ENCODE measurements around the gene STARD13.

Gene STARD13

GRCh38 chr13:33258808-33259193 is 26.8 kb downstream of the STARD13 start:
- Histone ChIP-seq H3K4me3 (ENCODE audit: insufficient read depth, low read depth, low read length) (no peak overlapping the region), H3K27me3 (ENCODE audit: control insufficient read depth, insufficient read depth, low read length, poor library complexity, severe bottlenecking) (no peaks in the 10 kb centered on the region), H3K4me1 (ENCODE audit: control insufficient read depth, insufficient read depth, low read length) (no peaks in the 10 kb centered on the region), H3K36me3 (ENCODE audit: control insufficient read depth, insufficient read depth, low read length) (no peaks in the 10 kb centered on the region), H3K27ac (ENCODE audit: insufficient read depth, low read depth, low read length, poor library complexity, severe bottlenecking) (no peak overlapping the region), H3K9me3 (ENCODE audit: control insufficient read depth, low read length) (no peaks in the 10 kb centered on the region)

DNA sequence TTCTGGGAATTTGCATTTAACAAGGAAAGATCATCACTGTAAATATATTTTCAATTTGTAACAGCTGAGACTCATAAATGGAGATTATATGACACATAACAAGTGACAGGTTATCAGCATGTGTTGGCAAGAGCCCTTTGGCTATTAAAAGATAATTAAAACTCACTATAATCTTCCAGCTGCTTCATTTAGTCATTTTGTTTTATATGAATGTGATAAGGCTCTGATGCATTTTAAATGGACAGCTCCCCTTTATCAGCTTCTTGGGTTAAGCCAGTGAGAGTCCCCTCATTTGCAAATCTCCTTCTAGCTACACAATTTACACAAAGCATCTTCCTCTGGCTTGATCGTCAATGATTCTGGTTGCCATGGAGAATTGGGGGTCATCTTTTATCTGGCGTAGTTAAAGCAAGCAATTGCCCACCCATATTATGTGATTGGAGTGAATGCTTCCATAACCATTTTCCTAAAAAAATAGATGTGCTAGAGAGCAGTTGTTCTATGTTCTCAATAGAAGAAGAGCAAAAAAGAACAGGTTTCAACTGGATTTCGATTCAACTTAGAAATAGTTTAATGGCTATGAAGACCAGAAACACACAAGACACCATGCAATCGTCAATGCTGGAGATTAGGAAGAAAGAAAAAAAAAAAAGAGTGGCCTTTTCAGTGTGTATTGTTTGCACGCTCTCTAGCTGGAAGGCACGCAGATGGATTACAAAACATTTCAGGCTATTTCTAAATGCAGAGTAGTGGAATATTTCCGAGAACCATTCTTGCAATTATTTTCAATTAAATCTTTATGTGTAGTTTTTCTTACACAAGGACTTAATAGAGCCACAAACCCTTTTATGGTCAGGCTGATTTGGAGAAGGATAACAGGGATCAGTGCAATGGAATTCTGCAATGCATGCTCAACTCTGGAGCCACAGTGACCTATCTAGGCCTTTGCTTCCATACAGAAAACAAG is 27.4 kb downstream of the STARD13 start:
- H3K36me3 ChIP-seq (ENCODE audit: control insufficient read depth, insufficient read depth, low read length), result no peaks in the 10 kb centered on the region
- H3K4me3 ChIP-seq (ENCODE audit: insufficient read depth, low read depth, low read length), result no peak overlapping the region
- WGBS, 2 experiments, result 92 to 100% methylated on average over 4 to 7 of the region's 7 CpGs
- no peak overlapping the region for H3K27ac ChIP-seq (ENCODE audit: insufficient read depth, low read depth, low read length, poor library complexity, severe bottlenecking)
- no peaks in the 10 kb centered on the region for H3K27me3 ChIP-seq (ENCODE audit: control insufficient read depth, insufficient read depth, low read length, poor library complexity, severe bottlenecking)
- H3K9me3 ChIP-seq (ENCODE audit: control insufficient read depth, low read length), result no peaks in the 10 kb centered on the region
- H3K4me1 ChIP-seq (ENCODE audit: control insufficient read depth, insufficient read depth, low read length), result no peaks in the 10 kb centered on the region

- no peaks in the 10 kb centered on the region for H3K27me3 ChIP-seq (ENCODE audit: control insufficient read depth, insufficient read depth, low read length, poor library complexity, severe bottlenecking)
- no peaks in the 10 kb centered on the region for H3K9me3 ChIP-seq (ENCODE audit: control insufficient read depth, low read length)
- H3K36me3 ChIP-seq (ENCODE audit: control insufficient read depth, insufficient read depth, low read length), result no peaks in the 10 kb centered on the region
- H3K4me3 ChIP-seq (ENCODE audit: insufficient read depth, low read depth, low read length), result no peak overlapping the region
- H3K4me1 ChIP-seq (ENCODE audit: control insufficient read depth, insufficient read depth, low read length), result no peaks in the 10 kb centered on the region
- 77 to 94% methylated on average over 3 of the region's 3 CpGs for WGBS, 2 experiments
- no peak overlapping the region for H3K27ac ChIP-seq (ENCODE audit: insufficient read depth, low read depth, low read length, poor library complexity, severe bottlenecking)
Observed at GRCh38 chr13:33256148-33256840, 29.3 kb downstream of the STARD13 start.

DNA sequence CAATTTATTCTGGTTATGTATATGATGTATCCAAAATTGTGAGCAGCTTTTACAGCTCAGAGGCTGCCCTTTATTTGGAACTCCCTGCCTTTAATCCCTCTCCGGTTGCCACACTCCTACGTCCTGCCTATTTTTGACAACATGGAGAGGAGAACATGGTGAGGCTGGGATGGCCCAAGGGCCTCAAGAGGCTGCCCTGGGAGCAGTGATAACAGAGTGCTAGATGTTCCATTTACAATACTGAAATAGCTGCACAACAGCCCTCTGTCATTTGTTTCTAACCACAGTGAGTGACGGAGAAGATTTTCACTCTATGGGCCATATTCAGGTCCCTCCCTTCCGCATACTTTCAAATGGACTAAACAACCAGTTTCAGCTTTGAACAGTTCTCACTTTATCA is 33.4 kb downstream of the STARD13 start:
- H3K9me3 ChIP-seq (ENCODE audit: control insufficient read depth, low read length), result no peaks in the 10 kb centered on the region
- H3K27ac ChIP-seq (ENCODE audit: insufficient read depth, low read depth, low read length, poor library complexity, severe bottlenecking), result no peak overlapping the region
- H3K36me3 ChIP-seq (ENCODE audit: control insufficient read depth, insufficient read depth, low read length), result no peaks in the 10 kb centered on the region
- 91 to 96% methylated on average over 4 of the region's 4 CpGs for WGBS, 2 experiments
- no peaks in the 10 kb centered on the region for H3K27me3 ChIP-seq (ENCODE audit: control insufficient read depth, insufficient read depth, low read length, poor library complexity, severe bottlenecking)
- H3K4me1 ChIP-seq (ENCODE audit: control insufficient read depth, insufficient read depth, low read length), result no peaks in the 10 kb centered on the region
- no peak overlapping the region for H3K4me3 ChIP-seq (ENCODE audit: insufficient read depth, low read depth, low read length)

- Histone ChIP-seq H3K36me3 (ENCODE audit: control insufficient read depth, insufficient read depth, low read length) (no peaks in the 10 kb centered on the region), H3K4me3 (ENCODE audit: insufficient read depth, low read depth, low read length) (no peak overlapping the region), H3K27me3 (ENCODE audit: control insufficient read depth, insufficient read depth, low read length, poor library complexity, severe bottlenecking) (no peaks in the 10 kb centered on the region), H3K27ac (ENCODE audit: insufficient read depth, low read depth, low read length, poor library complexity, severe bottlenecking) (no peak overlapping the region), H3K9me3 (ENCODE audit: control insufficient read depth, low read length) (no peaks in the 10 kb centered on the region), H3K4me1 (ENCODE audit: control insufficient read depth, insufficient read depth, low read length) (no peaks in the 10 kb centered on the region)
- WGBS, 2 experiments, result 74 to 86% methylated on average over 2 of the region's 2 CpGs
Observed at GRCh38 chr13:33251131-33251661, 34.4 kb downstream of the STARD13 start.

DNA sequence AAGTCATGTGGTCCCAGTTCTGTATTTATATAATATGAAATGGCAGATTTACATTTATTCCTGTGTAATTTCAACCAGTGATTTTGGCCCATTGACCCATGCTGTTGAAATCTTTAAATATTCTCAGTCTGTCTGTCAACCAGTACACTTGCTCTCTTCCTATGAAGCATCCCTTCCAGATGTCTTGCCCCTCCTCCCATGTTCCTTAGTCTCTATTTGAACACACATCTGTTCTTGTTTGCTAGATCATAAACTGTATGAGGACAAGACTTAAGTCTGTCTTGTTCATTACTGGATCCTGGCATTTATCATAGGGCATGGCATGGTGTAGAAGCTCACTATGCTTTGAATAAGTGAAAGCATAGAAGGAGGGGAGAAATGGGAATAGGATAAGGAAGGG is 34.9 kb downstream of the STARD13 start:
- Histone ChIP-seq H3K36me3 (ENCODE audit: control insufficient read depth, insufficient read depth, low read length) (no peaks in the 10 kb centered on the region), H3K27me3 (ENCODE audit: control insufficient read depth, insufficient read depth, low read length, poor library complexity, severe bottlenecking) (no peaks in the 10 kb centered on the region), H3K27ac (ENCODE audit: insufficient read depth, low read depth, low read length, poor library complexity, severe bottlenecking) (no peak overlapping the region), H3K4me1 (ENCODE audit: control insufficient read depth, insufficient read depth, low read length) (no peaks in the 10 kb centered on the region), H3K4me3 (ENCODE audit: insufficient read depth, low read depth, low read length) (no peak overlapping the region), H3K9me3 (ENCODE audit: control insufficient read depth, low read length) (no peaks in the 10 kb centered on the region)

DNA sequence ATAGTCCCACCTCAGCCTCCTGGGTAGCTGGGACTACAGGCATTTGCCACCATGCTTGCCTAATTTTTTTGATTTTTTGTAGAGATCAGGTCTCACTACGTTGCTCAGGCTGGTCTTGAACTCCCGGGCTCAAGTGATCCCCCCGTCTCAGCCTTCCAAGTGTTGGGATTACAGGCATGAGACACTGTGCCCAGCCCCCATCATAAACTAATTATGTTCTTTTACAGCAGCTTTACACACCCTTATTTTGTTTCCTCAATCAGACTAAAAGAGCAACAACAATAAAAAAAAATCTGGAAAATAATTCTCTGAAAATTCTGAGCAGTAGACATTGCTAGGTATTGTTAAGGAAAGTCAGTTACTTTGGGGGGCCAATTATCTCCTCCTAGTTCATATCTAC is 35.7 kb downstream of the STARD13 start:
- H3K27me3 ChIP-seq (ENCODE audit: control insufficient read depth, insufficient read depth, low read length, poor library complexity, severe bottlenecking), result no peaks in the 10 kb centered on the region
- H3K9me3 ChIP-seq (ENCODE audit: control insufficient read depth, low read length), result no peaks in the 10 kb centered on the region
- H3K36me3 ChIP-seq (ENCODE audit: control insufficient read depth, insufficient read depth, low read length), result no peaks in the 10 kb centered on the region
- H3K4me1 ChIP-seq (ENCODE audit: control insufficient read depth, insufficient read depth, low read length), result no peaks in the 10 kb centered on the region
- H3K27ac ChIP-seq (ENCODE audit: insufficient read depth, low read depth, low read length, poor library complexity, severe bottlenecking), result no peak overlapping the region
- 91 to 94% methylated on average over 3 of the region's 3 CpGs for WGBS, 2 experiments
- H3K4me3 ChIP-seq (ENCODE audit: insufficient read depth, low read depth, low read length), result no peak overlapping the region

DNA sequence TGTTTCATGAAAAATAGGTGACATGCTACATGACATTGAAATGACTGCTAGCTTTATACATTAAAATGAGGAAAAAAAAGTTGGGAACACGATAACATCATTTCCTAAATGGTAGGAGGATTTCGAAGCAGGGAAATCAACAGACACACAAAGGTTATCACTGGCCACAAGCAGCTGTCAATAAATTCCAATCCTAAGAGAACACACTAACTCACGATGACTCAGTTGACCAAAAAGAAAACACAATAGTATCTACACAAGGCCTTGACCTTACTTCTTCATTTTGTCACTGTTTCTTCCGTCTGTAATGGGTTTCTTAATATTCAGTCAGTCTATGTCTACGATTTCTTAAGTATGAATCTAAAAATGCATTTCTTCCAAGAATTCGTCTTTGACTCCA is 36.5 kb downstream of the STARD13 start:
- no peaks in the 10 kb centered on the region for H3K9me3 ChIP-seq (ENCODE audit: control insufficient read depth, low read length)
- no peak overlapping the region for H3K4me3 ChIP-seq (ENCODE audit: insufficient read depth, low read depth, low read length)
- no peaks in the 10 kb centered on the region for H3K4me1 ChIP-seq (ENCODE audit: control insufficient read depth, insufficient read depth, low read length)
- no peaks in the 10 kb centered on the region for H3K27me3 ChIP-seq (ENCODE audit: control insufficient read depth, insufficient read depth, low read length, poor library complexity, severe bottlenecking)
- WGBS, 2 experiments, result 95 to 98% methylated on average over 6 of the region's 6 CpGs
- H3K36me3 ChIP-seq (ENCODE audit: control insufficient read depth, insufficient read depth, low read length), result no peaks in the 10 kb centered on the region
- no peak overlapping the region for H3K27ac ChIP-seq (ENCODE audit: insufficient read depth, low read depth, low read length, poor library complexity, severe bottlenecking)

GRCh38 chr13:33245505-33246158 is 39.9 kb downstream of the STARD13 start:
- Histone ChIP-seq H3K9me3 (ENCODE audit: control insufficient read depth, low read length) (no peaks in the 10 kb centered on the region), H3K36me3 (ENCODE audit: control insufficient read depth, insufficient read depth, low read length) (no peaks in the 10 kb centered on the region), H3K4me1 (ENCODE audit: control insufficient read depth, insufficient read depth, low read length) (no peaks in the 10 kb centered on the region), H3K27ac (ENCODE audit: insufficient read depth, low read depth, low read length, poor library complexity, severe bottlenecking) (no peak overlapping the region), H3K27me3 (ENCODE audit: control insufficient read depth, insufficient read depth, low read length, poor library complexity, severe bottlenecking) (no peaks in the 10 kb centered on the region), H3K4me3 (ENCODE audit: insufficient read depth, low read depth, low read length) (no peak overlapping the region)
- 93 to 100% methylated on average over 1 of the region's 1 CpG for WGBS, 2 experiments

- Histone ChIP-seq H3K27me3 (ENCODE audit: control insufficient read depth, insufficient read depth, low read length, poor library complexity, severe bottlenecking) (no peaks in the 10 kb centered on the region), H3K9me3 (ENCODE audit: control insufficient read depth, low read length) (no peaks in the 10 kb centered on the region), H3K27ac (ENCODE audit: insufficient read depth, low read depth, low read length, poor library complexity, severe bottlenecking) (no peak overlapping the region), H3K36me3 (ENCODE audit: control insufficient read depth, insufficient read depth, low read length) (no peaks in the 10 kb centered on the region), H3K4me3 (ENCODE audit: insufficient read depth, low read depth, low read length) (no peak overlapping the region), H3K4me1 (ENCODE audit: control insufficient read depth, insufficient read depth, low read length) (no peaks in the 10 kb centered on the region)
- 97 to 100% methylated on average over 3 to 4 of the region's 4 CpGs for WGBS, 2 experiments
Observed at GRCh38 chr13:33244907-33245287, 40.7 kb downstream of the STARD13 start.
